A673 (cell line): Measurements from ENCODE around the gene PPP2R2D. TPM values are rescaled to one million over a fixed set of nuclear protein-coding genes. Genes with fewer than 3 reads are reported as not detected.

Experiments used
- BruUV-seq: library from RNA; stranded (reverse); fragments of 400-500 nt; replicated peaks from 2 replicates; lab custom pipeline; 2021; lab: Mats Ljungman, UMichigan
- CTCF ChIA-PET: fragments of 300-600 bp; sonication (Branson Sonifier 250); formaldehyde crosslinking; loops from one replicate; lab custom pipeline; 2022; ENCODE audit warnings: antibody characterized with exemption; lab: Charles Lee
- POLR2A ChIA-PET: fragments of 300-600 bp; sonication (Branson Sonifier 250); formaldehyde crosslinking; loops from one replicate; lab custom pipeline; 2022; ENCODE audit warnings: antibody characterized with exemption; ENCODE audit not compliant: low non-redundant PET; lab: Charles Lee
- DNase-seq: peaks from one replicate; pipeline ENCODE4 v3.0.0-alpha.2; 2015; ENCODE audit warnings: low spot score
- H3K27ac ChIP-seq: fragments of 200-600 bp; sonication (generic); 2 replicates; pipeline ENCODE4 v1.5.1; 2016; ENCODE audit warnings: mixed run types, low read depth, mild to moderate bottlenecking, mixed read lengths, antibody characterized with exemption, low read length; ENCODE audit not compliant: poor library complexity, severe bottlenecking
- H3K27me3 ChIP-seq: fragments of 200-600 bp; sonication (generic); replicated peaks from 2 replicates; pipeline ENCODE4 v1.6.1; 2017; ENCODE audit warnings: mixed run types, low read depth, mild to moderate bottlenecking, mixed read lengths, antibody characterized with exemption, low read length; ENCODE audit not compliant: insufficient read depth, poor library complexity
- H3K36me3 ChIP-seq: fragments of 200-600 bp; sonication (generic); 2 replicates; pipeline ENCODE4 v1.6.1; 2016; ENCODE audit warnings: mixed run types, mild to moderate bottlenecking, mixed read lengths, antibody characterized with exemption, low read length; ENCODE audit not compliant: insufficient read depth, poor library complexity, severe bottlenecking
- H3K4me1 ChIP-seq: fragments of 200-600 bp; sonication (generic); 2 replicates; pipeline ENCODE4 v1.6.1; 2017; ENCODE audit warnings: mixed run types, mild to moderate bottlenecking, mixed read lengths, antibody characterized with exemption, low read length; ENCODE audit not compliant: insufficient read depth, poor library complexity, severe bottlenecking
- H3K4me3 ChIP-seq: fragments of 200-600 bp; sonication (generic); 2 replicates; pipeline ENCODE4 v1.5.1; 2016; ENCODE audit warnings: low read depth, mixed run types, mild to moderate bottlenecking, mixed read lengths, low read length; ENCODE audit not compliant: poor library complexity, severe bottlenecking
- H3K9me3 ChIP-seq: fragments of 200-600 bp; sonication (generic); 2 replicates; pipeline ENCODE4 v1.6.1; 2016; ENCODE audit warnings: mixed run types, low read depth, mild to moderate bottlenecking, mixed read lengths, antibody characterized with exemption, low read length; ENCODE audit not compliant: poor library complexity, severe bottlenecking
- EZH2 ChIP-seq: fragments of 200-600 bp; sonication (generic); IDR thresholded peaks from 2 replicates; pipeline ENCODE4 v1.6.1; 2017; ENCODE audit warnings: borderline replicate concordance, low read depth, mild to moderate bottlenecking, mixed read lengths, antibody characterized with exemption, low read length; ENCODE audit not compliant: poor library complexity, severe bottlenecking
- intact Hi-C: fragments of 100-400 bp; cut with micrococcal nuclease; formaldehyde crosslinking; loops from one replicate; pipeline ENCODE4 v1.10.0; 2022; ENCODE audit not compliant: unreplicated experiment
- total RNA-seq: library from RNA; stranded (reverse); gene quantifications from 2 replicates; pipeline ENCODE4 v1.2.3, GENCODE V29; 2021
- TF ChIP-seq, protein P1 (sequence below): fragments of 300-800, 200-600 bp; sonication (generic); conservative IDR thresholded peaks from 2 replicates; pipeline ENCODE4 v1.5.1; 2017; ENCODE audit warnings: low read depth, mild to moderate bottlenecking, antibody characterized with exemption, low read length, moderate library complexity, mixed read lengths

Gene PPP2R2D
- total RNA-seq, 1 experiment from 2014 or later, result 49.1 TPM

- no peak for TF ChIP-seq EZH2
- TF ChIP-seq, protein P1, sequence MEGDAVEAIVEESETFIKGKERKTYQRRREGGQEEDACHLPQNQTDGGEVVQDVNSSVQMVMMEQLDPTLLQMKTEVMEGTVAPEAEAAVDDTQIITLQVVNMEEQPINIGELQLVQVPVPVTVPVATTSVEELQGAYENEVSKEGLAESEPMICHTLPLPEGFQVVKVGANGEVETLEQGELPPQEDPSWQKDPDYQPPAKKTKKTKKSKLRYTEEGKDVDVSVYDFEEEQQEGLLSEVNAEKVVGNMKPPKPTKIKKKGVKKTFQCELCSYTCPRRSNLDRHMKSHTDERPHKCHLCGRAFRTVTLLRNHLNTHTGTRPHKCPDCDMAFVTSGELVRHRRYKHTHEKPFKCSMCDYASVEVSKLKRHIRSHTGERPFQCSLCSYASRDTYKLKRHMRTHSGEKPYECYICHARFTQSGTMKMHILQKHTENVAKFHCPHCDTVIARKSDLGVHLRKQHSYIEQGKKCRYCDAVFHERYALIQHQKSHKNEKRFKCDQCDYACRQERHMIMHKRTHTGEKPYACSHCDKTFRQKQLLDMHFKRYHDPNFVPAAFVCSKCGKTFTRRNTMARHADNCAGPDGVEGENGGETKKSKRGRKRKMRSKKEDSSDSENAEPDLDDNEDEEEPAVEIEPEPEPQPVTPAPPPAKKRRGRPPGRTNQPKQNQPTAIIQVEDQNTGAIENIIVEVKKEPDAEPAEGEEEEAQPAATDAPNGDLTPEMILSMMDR, result no peak
- CTCF ChIA-PET, result no interaction called here
- POLR2A ChIA-PET, result no interaction called here
- intact Hi-C loops, result no loop called here
- H3K36me3 ChIP-seq, result no peaks in the 10 kb centered on the region
- no peak overlapping the region for H3K4me3 ChIP-seq
- H3K27ac ChIP-seq, result no peak overlapping the region
- no peaks in the 10 kb centered on the region for H3K4me1 ChIP-seq
- DNase-seq, result no peak
- H3K9me3 ChIP-seq, result no peaks in the 10 kb centered on the region
- no TSS peak for BruUV-seq
- H3K27me3 ChIP-seq, result peaks cover 21% of the 10 kb centered on the region
Observed at GRCh38 chr10:131860311-131860710, 40.5 kb upstream of the PPP2R2D start.

- ChIA-PET POLR2A (no interaction called here), CTCF (no interaction called here)
- TF ChIP-seq EZH2, result no peak
- TF ChIP-seq, protein P1, result peak; percentile 51
- no peaks in the 10 kb centered on the region for H3K36me3 ChIP-seq
- H3K27ac ChIP-seq, result no peak overlapping the region
- no TSS peak for BruUV-seq
- no peak overlapping the region for H3K4me3 ChIP-seq
- intact Hi-C loops, result no loop called here
- H3K4me1 ChIP-seq, result no peaks in the 10 kb centered on the region
- H3K9me3 ChIP-seq, result no peaks in the 10 kb centered on the region
- no peak for DNase-seq
- H3K27me3 ChIP-seq, result peaks cover 21% of the 10 kb centered on the region
Observed at GRCh38 chr10:131860806-131861440, 39.9 kb upstream of the PPP2R2D start.

GRCh38 chr10:131862548-131862947 lies 38.3 kb upstream of the PPP2R2D start:
- H3K36me3 ChIP-seq, result no peaks in the 10 kb centered on the region
- H3K9me3 ChIP-seq, result no peaks in the 10 kb centered on the region
- H3K4me1 ChIP-seq, result no peaks in the 10 kb centered on the region
- H3K4me3 ChIP-seq, result no peak overlapping the region
- ChIA-PET CTCF (no interaction called here), POLR2A (no interaction called here)
- TF ChIP-seq, protein P1, result no peak
- no peak for TF ChIP-seq EZH2
- no TSS peak for BruUV-seq
- peaks cover 21% of the 10 kb centered on the region for H3K27me3 ChIP-seq
- no peak overlapping the region for H3K27ac ChIP-seq
- intact Hi-C loops, result no loop called here
- DNase-seq, result no peak
